Thymus (tissue), 11 donors: Measurements from ENCODE around the gene USP21. TPM values are rescaled to one million over a fixed set of nuclear protein-coding genes. Genes with fewer than 3 reads are reported as not detected.

Experiments
- DNase-seq, 9 donors: peaks; one replicate each; pipeline ENCODE4 v3.0.0-alpha.2; 2013; ENCODE audit warnings: low spot score in 9 of 9, low read depth in 6 of 9, missing footprints in 1 of 9
- H3K27ac ChIP-seq, 2 donors: one replicate each; pipeline ENCODE4 v1.5.1; 2013; ENCODE audit warnings: control low read depth in 1 of 2, low read depth in 1 of 2, low read length in 1 of 2, mild to moderate bottlenecking in 1 of 2, moderate library complexity in 1 of 2
- H3K27me3 ChIP-seq, 2 donors: one replicate each; pipeline ENCODE4 v1.5.1; 2013; ENCODE audit warnings: low read length in 1 of 2; ENCODE audit not compliant: control insufficient read depth in 2 of 2, insufficient read depth in 1 of 2
- H3K36me3 ChIP-seq, 2 donors: one replicate each; pipeline ENCODE4 v1.5.1; 2013; ENCODE audit warnings: low read length in 1 of 2, mild to moderate bottlenecking in 1 of 2, moderate library complexity in 1 of 2; ENCODE audit not compliant: control insufficient read depth in 2 of 2, insufficient read depth in 2 of 2
- H3K4me1 ChIP-seq, 2 donors: one replicate each; pipeline ENCODE4 v1.5.1; 2013; ENCODE audit warnings: low read length in 2 of 2; ENCODE audit not compliant: control insufficient read depth in 2 of 2, insufficient read depth in 2 of 2
- H3K4me3 ChIP-seq, 2 donors: one replicate each; pipeline ENCODE4 v1.5.1; 2013; ENCODE audit warnings: low read length in 2 of 2, control low read depth in 1 of 2, mild to moderate bottlenecking in 1 of 2
- H3K9me3 ChIP-seq, 2 donors: one replicate each; pipeline ENCODE4 v1.5.1; 2013; ENCODE audit warnings: low read length in 1 of 2, mild to moderate bottlenecking in 1 of 2; ENCODE audit not compliant: control insufficient read depth in 2 of 2, insufficient read depth in 1 of 2
- WGBS: extraction: QIAGEN DNeasy Blood & Tissue Kit; methylation state at CpG from one replicate; pipeline ENCODE4 v1.1.7; 2013; 5-methylcytosine and 5-hydroxymethylcytosine counted together
- polyA plus RNA-seq: library from polyadenylated mRNA; stranded (reverse); fragments of 200-250 nt; gene quantifications from one replicate; pipeline ENCODE4 v1.2.3, GENCODE V29; 2013
- total RNA-seq: library from RNA; stranded (reverse); fragments of 120-200 nt; gene quantifications from one replicate; pipeline ENCODE4 v1.2.4, GENCODE V29; 2013
- donor health status: healthy.

USP21 gene
- total and polyA plus RNA-seq, 2 donors, result 10.0 to 23.4 TPM

DNA sequence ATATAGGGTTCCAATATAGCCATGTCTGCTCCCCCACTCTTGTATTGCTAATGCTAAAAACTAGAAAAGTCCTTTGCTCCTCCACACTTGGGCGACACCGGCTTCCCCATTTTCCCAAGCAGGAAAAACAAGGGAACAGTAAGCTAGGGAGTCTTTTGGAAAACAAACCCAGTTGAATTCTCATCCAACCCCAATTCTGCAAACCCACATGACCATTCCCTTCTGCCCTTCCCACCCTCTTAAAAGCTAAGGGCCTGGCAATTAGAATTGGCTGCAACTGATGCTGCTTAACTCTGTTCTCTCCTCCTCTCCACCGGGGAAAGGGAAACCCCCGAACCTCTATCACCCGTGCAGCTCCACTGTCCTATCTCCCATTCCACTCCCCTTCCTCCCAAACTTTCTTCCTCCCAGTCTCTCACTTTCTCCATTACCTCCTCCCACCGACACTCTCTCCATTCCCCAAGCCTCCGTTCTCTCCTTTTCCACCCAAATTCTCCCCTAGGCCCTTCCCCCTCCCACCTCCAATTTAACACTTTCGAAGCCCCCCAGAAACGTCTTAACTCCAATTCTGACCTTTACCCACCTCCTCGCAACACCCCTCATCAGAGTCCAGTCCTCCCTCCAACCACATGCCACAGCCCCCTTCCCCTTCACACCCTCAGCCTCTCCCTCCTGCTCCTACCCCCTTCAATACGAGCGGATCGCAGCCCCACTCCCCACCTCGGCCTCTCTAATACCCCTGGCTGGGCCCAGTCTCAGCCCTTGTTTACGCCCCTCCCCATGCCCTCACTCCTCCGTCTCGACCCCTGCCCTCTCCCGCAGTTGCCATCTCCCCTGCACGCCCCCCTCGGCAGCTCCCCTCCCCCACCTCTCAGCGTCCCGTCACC is 27.5 kb upstream of the USP21 start:
- H3K4me1 ChIP-seq, result peaks cover 23 to 30% of the 10 kb centered on the region in 2 donors
- WGBS, result 9% methylated on average over 22 of the region's 22 CpGs
- DNase-seq, result peak in 2 of 9 donors; percentile 10 to 37

DNA sequence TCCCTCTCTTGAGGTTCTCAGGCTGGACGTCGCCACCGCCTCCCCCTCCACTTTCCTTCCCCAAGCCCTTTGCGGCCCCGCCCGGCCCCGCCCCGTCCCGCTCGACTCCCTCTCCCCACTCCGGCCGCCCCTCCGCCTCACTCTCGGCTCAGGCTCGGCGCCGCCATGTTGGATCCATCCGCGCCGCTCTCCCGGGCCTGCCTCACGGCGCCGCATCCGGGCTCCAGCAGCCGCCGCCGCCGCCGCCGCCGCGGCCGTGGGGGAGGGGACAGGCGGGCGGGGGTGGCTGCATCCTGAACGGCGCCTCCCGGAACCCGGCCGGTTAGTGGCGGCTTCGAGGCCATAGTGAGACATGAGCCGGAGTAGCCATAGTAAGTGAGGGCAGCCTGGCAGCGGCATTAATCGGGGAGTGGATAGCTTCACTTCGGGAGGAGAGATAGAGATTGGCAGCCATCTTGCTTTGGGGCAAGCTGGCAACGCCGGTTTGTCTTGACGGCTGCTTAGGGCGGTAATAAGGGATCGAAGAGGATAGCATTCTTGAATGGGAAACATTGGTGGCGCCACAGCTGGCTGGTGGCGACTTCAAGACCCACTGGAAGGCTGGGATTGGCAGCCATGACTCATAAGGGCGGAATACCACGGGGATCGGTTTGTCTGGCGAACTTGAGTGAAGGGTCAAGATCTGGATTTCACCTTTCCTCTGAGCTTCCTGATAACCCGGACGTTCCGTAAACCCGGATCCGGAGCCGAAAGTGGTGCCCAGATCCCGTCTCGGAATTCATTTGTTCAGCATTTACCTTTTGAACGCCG is 26.7 kb upstream of the USP21 start, which contains the start of gene DEDD:
Gene DEDD, minus strand, starts transcription at position 258 of the 810 bp plus-strand sequence. CDS start 8,205 bp downstream, outside the sequence.
- Histone ChIP-seq H3K4me3 (peak within 1 kb of the TSS; percentile 63 to 80), H3K27ac (peak within 1 kb of the TSS; percentile 80 to 93), H3K27me3 (no peaks in the 10 kb centered on the region), H3K9me3 (no peaks in the 10 kb centered on the region), H3K4me1 (peaks cover 23 to 29% of the 10 kb centered on the region in 2 donors), H3K36me3 (peaks cover 2 to 32% of the 10 kb centered on the region in 2 donors)
- under 1% methylated on average over 68 of the region's 68 CpGs for WGBS
- peak; percentile 68 to 96 (median 88) for DNase-seq

More for the DNA sequence above, 27.5 kb upstream of the USP21 start:
- Histone ChIP-seq H3K27ac (peak overlapping the region; percentile 67 to 93), H3K36me3 (peaks cover 5 to 38% of the 10 kb centered on the region in 2 donors), H3K27me3 (no peaks in the 10 kb centered on the region), H3K4me3 (peak overlapping the region; percentile 63 to 80), H3K9me3 (no peaks in the 10 kb centered on the region)

- peaks cover 0 to 26% of the 10 kb centered on the region in 2 donors for H3K36me3 ChIP-seq
- H3K27ac ChIP-seq, result peak overlapping the region; percentile 80 to 93
- H3K4me3 ChIP-seq, result peak overlapping the region; percentile 63 to 80
- H3K4me1 ChIP-seq, result peaks cover 17 to 27% of the 10 kb centered on the region in 2 donors
- H3K9me3 ChIP-seq, result no peaks in the 10 kb centered on the region
- DNase-seq, result no peak
- 13% methylated on average over 11 of the region's 11 CpGs for WGBS
- H3K27me3 ChIP-seq, result no peaks in the 10 kb centered on the region
Observed at GRCh38 chr1:161133220-161133740, 26.0 kb upstream of the USP21 start.

GRCh38 chr1:161137881-161138280 is 21.4 kb upstream of the USP21 start:
- Histone ChIP-seq H3K36me3 (peaks cover 0 to 3% of the 10 kb centered on the region in 2 donors), H3K9me3 (no peaks in the 10 kb centered on the region), H3K4me3 (no peak overlapping the region), H3K27me3 (no peaks in the 10 kb centered on the region), H3K4me1 (peaks cover 6 to 8% of the 10 kb centered on the region in 2 donors), H3K27ac (no peak overlapping the region)
- 96% methylated on average over 3 of the region's 3 CpGs for WGBS
- DNase-seq, result no peak

DNA sequence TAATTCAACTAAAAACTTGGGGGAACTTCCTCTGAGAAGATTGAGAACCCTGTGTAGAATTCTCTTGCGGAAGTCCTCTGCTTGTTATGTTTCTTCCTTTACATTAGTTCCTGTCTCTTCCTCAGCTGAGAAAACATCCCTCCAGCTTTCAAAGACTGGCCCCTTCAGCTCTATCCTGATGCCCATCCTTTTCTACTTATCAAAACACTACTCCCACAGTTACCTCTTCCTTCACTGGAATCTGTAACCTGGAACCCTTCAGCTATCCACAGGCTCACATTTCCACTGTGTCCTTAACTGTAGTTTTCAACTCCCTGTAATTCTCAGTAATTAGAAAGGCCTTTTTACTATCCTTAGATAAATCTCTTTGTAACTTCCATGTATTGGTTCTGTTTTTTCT is 20.9 kb upstream of the USP21 start:
- no peak for DNase-seq
- Histone ChIP-seq H3K9me3 (no peaks in the 10 kb centered on the region), H3K27me3 (no peaks in the 10 kb centered on the region), H3K36me3 (peaks cover 0 to 3% of the 10 kb centered on the region in 2 donors), H3K27ac (no peak overlapping the region), H3K4me1 (peaks cover 3 to 6% of the 10 kb centered on the region in 2 donors), H3K4me3 (no peak overlapping the region)
- WGBS, result 94% methylated on average over 1 of the region's 1 CpG

- WGBS, result 91% methylated on average over 1 of the region's 1 CpG
- DNase-seq, result peak in 2 of 9 donors; percentile 37 to 64
- Histone ChIP-seq H3K4me3 (no peak overlapping the region), H3K4me1 (no peaks in the 10 kb centered on the region), H3K9me3 (no peaks in the 10 kb centered on the region), H3K27me3 (no peaks in the 10 kb centered on the region), H3K36me3 (peaks cover 0 to 3% of the 10 kb centered on the region in 2 donors), H3K27ac (no peak overlapping the region)
Observed at GRCh38 chr1:161139766-161140165, 19.5 kb upstream of the USP21 start.

- Histone ChIP-seq H3K4me3 (no peak overlapping the region), H3K4me1 (no peaks in the 10 kb centered on the region), H3K27ac (no peak overlapping the region), H3K36me3 (peaks cover 0 to 3% of the 10 kb centered on the region in 2 donors), H3K9me3 (no peaks in the 10 kb centered on the region), H3K27me3 (no peaks in the 10 kb centered on the region)
- no peak for DNase-seq
- WGBS, result 98% methylated on average over 29 of the region's 29 CpGs
Observed at GRCh38 chr1:161140755-161141400, 18.4 kb upstream of the USP21 start.

DNA sequence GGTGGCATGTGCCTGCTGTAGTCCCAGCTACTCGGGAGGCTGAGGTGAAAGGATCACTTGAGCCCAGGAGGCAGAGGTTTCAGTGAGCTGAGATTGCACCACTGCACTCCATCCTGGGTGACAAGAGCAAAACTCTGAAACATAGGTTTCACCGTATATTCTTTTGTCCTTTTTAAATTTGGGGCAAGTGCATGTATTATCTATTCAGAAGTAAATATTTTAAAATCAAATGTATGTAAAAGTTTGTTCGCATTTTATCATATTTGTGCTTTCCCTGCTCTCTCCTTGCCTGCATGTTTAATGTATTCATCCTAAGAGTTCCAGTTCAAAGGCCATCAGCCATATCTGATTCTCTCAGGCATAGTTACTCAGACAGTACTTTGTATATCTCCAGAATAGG is 13.5 kb upstream of the USP21 start:
- Histone ChIP-seq H3K4me3 (no peak overlapping the region), H3K27me3 (no peaks in the 10 kb centered on the region), H3K9me3 (no peaks in the 10 kb centered on the region), H3K4me1 (no peaks in the 10 kb centered on the region), H3K36me3 (no peaks in the 10 kb centered on the region), H3K27ac (no peak overlapping the region)
- 96% methylated on average over 3 of the region's 3 CpGs for WGBS
- DNase-seq, result no peak
